Measurements from ENCODE around the gene EPS8L2.

EPS8L2 gene

GRCh38 chr11:726278-727220, 20.5 kb downstream of the EPS8L2 start (continued):
- no peak for TF ChIP-seq ZNF391 (tag by site-specific recombination; IDR thresholded peaks at IDR 0.05; ENCODE audit: borderline replicate concordance, low read depth)
- TF ChIP-seq ZNF292 (tag by site-specific recombination; IDR thresholded peaks at IDR 0.05; ENCODE audit: borderline replicate concordance, low read depth), result no peak
- TF ChIP-seq, protein P1, sequence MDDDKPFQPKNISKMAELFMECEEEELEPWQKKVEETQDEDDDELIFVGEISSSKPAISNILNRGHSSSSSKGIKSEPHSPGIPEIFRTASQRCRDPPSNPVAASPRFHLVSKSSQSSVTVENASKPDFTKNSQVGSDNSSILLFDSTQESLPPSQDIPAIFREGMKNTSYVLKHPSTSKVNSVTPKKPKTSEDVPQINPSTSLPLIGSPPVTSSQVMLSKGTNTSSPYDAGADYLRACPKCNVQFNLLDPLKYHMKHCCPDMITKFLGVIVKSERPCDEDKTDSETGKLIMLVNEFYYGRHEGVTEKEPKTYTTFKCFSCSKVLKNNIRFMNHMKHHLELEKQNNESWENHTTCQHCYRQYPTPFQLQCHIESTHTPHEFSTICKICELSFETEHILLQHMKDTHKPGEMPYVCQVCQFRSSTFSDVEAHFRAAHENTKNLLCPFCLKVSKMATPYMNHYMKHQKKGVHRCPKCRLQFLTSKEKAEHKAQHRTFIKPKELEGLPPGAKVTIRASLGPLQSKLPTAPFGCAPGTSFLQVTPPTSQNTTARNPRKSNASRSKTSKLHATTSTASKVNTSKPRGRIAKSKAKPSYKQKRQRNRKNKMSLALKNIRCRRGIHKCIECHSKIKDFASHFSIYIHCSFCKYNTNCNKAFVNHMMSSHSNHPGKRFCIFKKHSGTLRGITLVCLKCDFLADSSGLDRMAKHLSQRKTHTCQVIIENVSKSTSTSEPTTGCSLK (tag by site-specific recombination; IDR thresholded peaks at IDR 0.05), result no peak
- TF ChIP-seq GLI2 (tag by site-specific recombination; IDR thresholded peaks at IDR 0.05; ENCODE audit: borderline replicate concordance, low read depth), result no peak
- peak; percentile 62 for TF ChIP-seq ZBTB8A (tag by site-specific recombination; IDR thresholded peaks at IDR 0.05)
- TF ChIP-seq ZNF214 (tag by site-specific recombination; IDR thresholded peaks at IDR 0.05; ENCODE audit: borderline replicate concordance), result no peak
- no peak for TF ChIP-seq ZNF302 (tag by site-specific recombination; IDR thresholded peaks at IDR 0.05; ENCODE audit: low read depth)
- TF ChIP-seq ZNF2 (tag by site-specific recombination; IDR thresholded peaks at IDR 0.05), result no peak

- TF ChIP-seq ZNF114 (tag by site-specific recombination; IDR thresholded peaks at IDR 0.05) (no peak), ZNF658 (tag by site-specific recombination; IDR thresholded peaks at IDR 0.05) (no peak), HIC1 (tag by site-specific recombination; IDR thresholded peaks at IDR 0.05) (no peak), ZNF112 (tag by site-specific recombination; IDR thresholded peaks at IDR 0.05) (no peak), ZBTB10 (tag by site-specific recombination; IDR thresholded peaks at IDR 0.05) (no peak), ZNF221 (tag by site-specific recombination; IDR thresholded peaks at IDR 0.05; ENCODE audit: borderline replicate concordance) (no peak), GLIS1 (tag by site-specific recombination; IDR thresholded peaks at IDR 0.05) (peak; percentile 46; the same call in 1 of the 2 replicates), ZSCAN5A (tag by site-specific recombination; IDR thresholded peaks at IDR 0.05) (no peak)
- Histone ChIP-seq H3K4me1 (ENCODE audit: control insufficient read depth, insufficient read depth, low read length) (no peaks in the 10 kb centered on the region; the same call in 1 of the 2 replicates), H3K9me3 (ENCODE audit: control insufficient read depth, insufficient read depth, low read depth, low read length) (no peaks in the 10 kb centered on the region), H3K27ac (ENCODE audit: extremely low read depth, low read depth, low read length) (no peak overlapping the region), H3K36me3 (ENCODE audit: control insufficient read depth in 2 of 2, insufficient read depth in 1 of 2, low read length in 2 of 2) (no peaks in the 10 kb centered on the region), H3K4me3 (ENCODE audit: low read depth, low read length) (no peak overlapping the region)
- CTCF ChIA-PET, result interaction anchor here (0.6 to 3.1 kb wide), 17 partner anchors 9 to 447 kb away, joined by 3 to 17 read pairs (median 3); partner anchors contain the start of gene TMEM80
- POLR2A ChIA-PET, result interaction anchor here (1.2 to 1.6 kb wide), 3 partner anchors 20 to 172 kb away, joined by 4 to 13 read pairs (median 5); partner anchors contain the start of genes DEAF1 and TMEM80
Measured at GRCh38 chr11:727281-727701, 21.3 kb downstream of the EPS8L2 start.
